Measurements from ENCODE around the gene FASTKD1. TPM values are rescaled to one million over a fixed set of nuclear protein-coding genes. Genes with fewer than 3 reads are reported as not detected.
"Not testable (repeated sequence)": the region's sequence is repeated elsewhere in the genome, so short reads cannot be mapped to it uniquely, and the experiment has no call there.

Gene FASTKD1
- total and polyA plus RNA-seq, 9 donors: 1.9 to 14.1 (median 8.0) TPM

GRCh38 chr2:169565686-169566085 is 8.0 kb downstream of the FASTKD1 start:
- Histone ChIP-seq H3K4me1 (ENCODE audit: insufficient read depth) (no peaks in the 10 kb centered on the region), H3K27me3 (no peaks in the 10 kb centered on the region), H3K36me3 (no peaks in the 10 kb centered on the region), H3K9me3 (no peaks in the 10 kb centered on the region), H3K4me3 (no peak overlapping the region), H3K27ac (no peak overlapping the region)
- intact Hi-C loops (cut with DNase I): no loop called here
- TF ChIP-seq EP300 (IDR thresholded peaks at IDR 0.05) (no peak), CTCF (IDR thresholded peaks at IDR 0.05) (no peak), POLR2A (IDR thresholded peaks at IDR 0.05) (no peak)
- no peak for DNase-seq
- WGBS, 3 donors: 88 to 97% (median 89%) methylated on average over 1 of the region's 1 CpG

GRCh38 chr2:169562519-169562918 is 11.1 kb downstream of the FASTKD1 start:
- Histone ChIP-seq H3K4me3 (no peak overlapping the region), H3K36me3 (no peaks in the 10 kb centered on the region), H3K27ac (no peak overlapping the region), H3K4me1 (ENCODE audit: insufficient read depth) (no peaks in the 10 kb centered on the region), H3K27me3 (no peaks in the 10 kb centered on the region), H3K9me3 (no peaks in the 10 kb centered on the region)
- TF ChIP-seq EP300 (IDR thresholded peaks at IDR 0.05) (no peak), CTCF (IDR thresholded peaks at IDR 0.05) (no peak), POLR2A (IDR thresholded peaks at IDR 0.05) (no peak)
- no peak for DNase-seq
- WGBS, 3 donors: 90 to 98% (median 92%) methylated on average over 2 of the region's 2 CpGs
- intact Hi-C loops (cut with DNase I): no loop called here

GRCh38 chr2:169562084-169562483 is 11.6 kb downstream of the FASTKD1 start:
- H3K27ac ChIP-seq; H3K27me3 ChIP-seq; H3K4me3 ChIP-seq; H3K36me3 ChIP-seq; H3K4me1 ChIP-seq (ENCODE audit: insufficient read depth); DNase-seq; H3K9me3 ChIP-seq; intact Hi-C loops (cut with DNase I): not testable (repeated sequence)
- 90 to 97% (median 90%) methylated on average over 5 of the region's 5 CpGs for WGBS, 3 donors

GRCh38 chr2:169561364-169561763 is 12.3 kb downstream of the FASTKD1 start:
- TF ChIP-seq POLR2A (IDR thresholded peaks at IDR 0.05): no peak
- no peak for TF ChIP-seq CTCF (IDR thresholded peaks at IDR 0.05)
- TF ChIP-seq EP300 (IDR thresholded peaks at IDR 0.05): no peak
- H3K9me3 ChIP-seq: no peaks in the 10 kb centered on the region
- no peak for DNase-seq
- intact Hi-C loops (cut with DNase I): no loop called here
- WGBS, 3 donors: 50 to 84% (median 59%) methylated on average over 1 of the region's 1 CpG
- H3K36me3 ChIP-seq: no peaks in the 10 kb centered on the region
- H3K4me3 ChIP-seq: no peak overlapping the region
- no peak overlapping the region for H3K27ac ChIP-seq
- H3K27me3 ChIP-seq: no peaks in the 10 kb centered on the region
- no peaks in the 10 kb centered on the region for H3K4me1 ChIP-seq (ENCODE audit: insufficient read depth)

GRCh38 chr2:169546756-169547155 is 26.9 kb downstream of the FASTKD1 start:
- DNase-seq: no peak
- H3K27me3 ChIP-seq: no peaks in the 10 kb centered on the region
- WGBS, 3 donors: 95 to 99% (median 98%) methylated on average over 2 of the region's 2 CpGs
- TF ChIP-seq CTCF (IDR thresholded peaks at IDR 0.05) (no peak), POLR2A (IDR thresholded peaks at IDR 0.05) (no peak), EP300 (IDR thresholded peaks at IDR 0.05) (no peak)
- H3K4me3 ChIP-seq: no peak overlapping the region
- H3K36me3 ChIP-seq: no peaks in the 10 kb centered on the region
- no peaks in the 10 kb centered on the region for H3K9me3 ChIP-seq
- H3K27ac ChIP-seq: no peak overlapping the region
- H3K4me1 ChIP-seq (ENCODE audit: insufficient read depth): no peaks in the 10 kb centered on the region
- intact Hi-C loops (cut with DNase I): no loop called here

Measured in ovary (tissue), 9 donors.